ENCODE data around the gene SRD5A3.

Gene SRD5A3

GRCh38 chr4:55337944-55338343 lies 8.1 kb upstream of the SRD5A3 start:
- no peak overlapping the region for H3K4me3 ChIP-seq (ENCODE audit: low read depth, low read length)
- no peak for TF ChIP-seq MAX (IDR thresholded peaks at IDR 0.05; ENCODE audit: low read depth, low read length)
- TF ChIP-seq, protein P1, sequence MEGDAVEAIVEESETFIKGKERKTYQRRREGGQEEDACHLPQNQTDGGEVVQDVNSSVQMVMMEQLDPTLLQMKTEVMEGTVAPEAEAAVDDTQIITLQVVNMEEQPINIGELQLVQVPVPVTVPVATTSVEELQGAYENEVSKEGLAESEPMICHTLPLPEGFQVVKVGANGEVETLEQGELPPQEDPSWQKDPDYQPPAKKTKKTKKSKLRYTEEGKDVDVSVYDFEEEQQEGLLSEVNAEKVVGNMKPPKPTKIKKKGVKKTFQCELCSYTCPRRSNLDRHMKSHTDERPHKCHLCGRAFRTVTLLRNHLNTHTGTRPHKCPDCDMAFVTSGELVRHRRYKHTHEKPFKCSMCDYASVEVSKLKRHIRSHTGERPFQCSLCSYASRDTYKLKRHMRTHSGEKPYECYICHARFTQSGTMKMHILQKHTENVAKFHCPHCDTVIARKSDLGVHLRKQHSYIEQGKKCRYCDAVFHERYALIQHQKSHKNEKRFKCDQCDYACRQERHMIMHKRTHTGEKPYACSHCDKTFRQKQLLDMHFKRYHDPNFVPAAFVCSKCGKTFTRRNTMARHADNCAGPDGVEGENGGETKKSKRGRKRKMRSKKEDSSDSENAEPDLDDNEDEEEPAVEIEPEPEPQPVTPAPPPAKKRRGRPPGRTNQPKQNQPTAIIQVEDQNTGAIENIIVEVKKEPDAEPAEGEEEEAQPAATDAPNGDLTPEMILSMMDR (IDR thresholded peaks at IDR 0.05; ENCODE audit: low read depth, low read length), result no peak
- no peak for TF ChIP-seq POLR2A (IDR thresholded peaks at IDR 0.05; ENCODE audit: extremely low read depth, insufficient read length)
- TF ChIP-seq MYC (IDR thresholded peaks at IDR 0.05; ENCODE audit: low read depth, low read length), result no peak
- no peak for DNase-seq (ENCODE audit: low read depth)

GRCh38 chr4:55338486-55338885 lies 7.6 kb upstream of the SRD5A3 start:
- no peak for DNase-seq (ENCODE audit: low read depth)
- H3K4me3 ChIP-seq (ENCODE audit: low read depth, low read length), result no peak overlapping the region
- TF ChIP-seq, protein P1 (IDR thresholded peaks at IDR 0.05; ENCODE audit: low read depth, low read length), result no peak
- no peak for TF ChIP-seq MYC (IDR thresholded peaks at IDR 0.05; ENCODE audit: low read depth, low read length)
- no peak for TF ChIP-seq MAX (IDR thresholded peaks at IDR 0.05; ENCODE audit: low read depth, low read length)
- TF ChIP-seq POLR2A (IDR thresholded peaks at IDR 0.05; ENCODE audit: extremely low read depth, insufficient read length), result no peak

- TF ChIP-seq MYC (IDR thresholded peaks at IDR 0.05; ENCODE audit: low read depth, low read length) (no peak), MAX (IDR thresholded peaks at IDR 0.05; ENCODE audit: low read depth, low read length) (no peak), POLR2A (IDR thresholded peaks at IDR 0.05; ENCODE audit: extremely low read depth, insufficient read length) (no peak)
- TF ChIP-seq, protein P1 (IDR thresholded peaks at IDR 0.05; ENCODE audit: low read depth, low read length), result no peak
- DNase-seq (ENCODE audit: low read depth), result no peak
- no peak overlapping the region for H3K4me3 ChIP-seq (ENCODE audit: low read depth, low read length)
Observed at GRCh38 chr4:55340266-55340665, 5.8 kb upstream of the SRD5A3 start.

GRCh38 chr4:55343887-55344286 lies 2.2 kb upstream of the SRD5A3 start:
- no peak for TF ChIP-seq MAX (IDR thresholded peaks at IDR 0.05; ENCODE audit: low read depth, low read length)
- no peak for TF ChIP-seq POLR2A (IDR thresholded peaks at IDR 0.05; ENCODE audit: extremely low read depth, insufficient read length)
- no peak overlapping the region for H3K4me3 ChIP-seq (ENCODE audit: low read depth, low read length)
- peak; percentile 17 for DNase-seq (ENCODE audit: low read depth)

DNA sequence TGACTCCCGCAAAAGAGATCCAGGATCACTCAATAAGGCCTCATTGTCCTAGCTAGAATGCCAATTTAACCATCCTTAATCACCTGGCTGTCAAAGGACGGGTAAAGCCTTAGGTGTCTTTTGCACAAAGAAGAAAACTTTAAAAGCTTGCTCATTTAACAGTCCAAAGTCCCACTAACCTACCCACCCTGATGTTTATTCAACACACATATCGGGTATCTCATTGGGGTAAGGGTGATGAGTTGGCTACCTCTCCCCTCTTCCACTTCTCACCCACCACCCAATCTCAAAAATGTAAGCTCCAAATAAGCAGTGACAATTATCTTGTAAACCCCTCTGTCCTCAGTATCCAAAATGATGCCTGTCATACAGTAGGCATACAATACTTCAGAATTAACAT lies 988 bp upstream of the SRD5A3 start:
- TF ChIP-seq POLR2A (IDR thresholded peaks at IDR 0.05; ENCODE audit: extremely low read depth, insufficient read length) (no peak), MAX (IDR thresholded peaks at IDR 0.05; ENCODE audit: low read depth, low read length) (no peak), MYC (IDR thresholded peaks at IDR 0.05; ENCODE audit: low read depth, low read length) (no peak)
- TF ChIP-seq, protein P1 (IDR thresholded peaks at IDR 0.05; ENCODE audit: low read depth, low read length), result no peak
- no peak for DNase-seq (ENCODE audit: low read depth)
- H3K4me3 ChIP-seq (ENCODE audit: low read depth, low read length), result no peak overlapping the region

DNA sequence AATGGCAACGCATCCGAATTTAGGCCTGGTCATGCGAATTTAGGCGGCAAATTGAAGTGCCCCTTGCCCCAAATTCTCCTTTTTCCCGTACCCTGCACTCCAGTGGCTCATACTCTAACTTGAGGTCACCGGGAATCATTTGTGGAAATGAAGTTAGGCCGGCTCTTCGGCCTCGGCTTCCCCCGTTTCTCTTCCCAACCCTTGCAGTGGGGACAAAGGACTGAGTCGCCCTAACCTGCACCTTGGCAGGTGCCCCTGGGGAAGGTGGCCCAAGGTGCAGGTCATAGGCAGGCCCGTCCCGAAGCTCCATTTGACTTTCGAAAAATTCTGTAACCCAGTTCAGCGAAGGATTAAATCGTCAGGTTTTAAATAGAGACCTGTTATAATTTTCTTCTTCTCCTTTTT lies 811 bp downstream of the SRD5A3 start:
- no peak for DNase-seq (ENCODE audit: low read depth)
- H3K4me3 ChIP-seq (ENCODE audit: low read depth, low read length), result peak overlapping the region; percentile 73
- TF ChIP-seq, protein P1 (IDR thresholded peaks at IDR 0.05; ENCODE audit: low read depth, low read length), result no peak
- TF ChIP-seq MYC (IDR thresholded peaks at IDR 0.05; ENCODE audit: low read depth, low read length) (no peak), POLR2A (IDR thresholded peaks at IDR 0.05; ENCODE audit: extremely low read depth, insufficient read length) (no peak), MAX (IDR thresholded peaks at IDR 0.05; ENCODE audit: low read depth, low read length) (no peak)
